Retinal pigment epithelial cell (primary cell): ENCODE measurements around the gene SIAH2.

Experiments used
- DNase-seq: peaks from one replicate; pipeline ENCODE4 v3.0.0-alpha.2; 2010; ENCODE audit warnings: low read depth
- H3K4me3 ChIP-seq: 2 replicates; pipeline ENCODE4 v1.5.1; 2011; ENCODE audit warnings: mild to moderate bottlenecking, low read length, control low read depth, moderate library complexity
- CTCF ChIP-seq: conservative IDR thresholded peaks from 2 replicates; pipeline ENCODE4 v1.5.1; 2011; ENCODE audit warnings: low read depth, low read length, control low read depth, inconsistent platforms

The SIAH2 gene, protein sequence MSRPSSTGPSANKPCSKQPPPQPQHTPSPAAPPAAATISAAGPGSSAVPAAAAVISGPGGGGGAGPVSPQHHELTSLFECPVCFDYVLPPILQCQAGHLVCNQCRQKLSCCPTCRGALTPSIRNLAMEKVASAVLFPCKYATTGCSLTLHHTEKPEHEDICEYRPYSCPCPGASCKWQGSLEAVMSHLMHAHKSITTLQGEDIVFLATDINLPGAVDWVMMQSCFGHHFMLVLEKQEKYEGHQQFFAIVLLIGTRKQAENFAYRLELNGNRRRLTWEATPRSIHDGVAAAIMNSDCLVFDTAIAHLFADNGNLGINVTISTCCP

DNA sequence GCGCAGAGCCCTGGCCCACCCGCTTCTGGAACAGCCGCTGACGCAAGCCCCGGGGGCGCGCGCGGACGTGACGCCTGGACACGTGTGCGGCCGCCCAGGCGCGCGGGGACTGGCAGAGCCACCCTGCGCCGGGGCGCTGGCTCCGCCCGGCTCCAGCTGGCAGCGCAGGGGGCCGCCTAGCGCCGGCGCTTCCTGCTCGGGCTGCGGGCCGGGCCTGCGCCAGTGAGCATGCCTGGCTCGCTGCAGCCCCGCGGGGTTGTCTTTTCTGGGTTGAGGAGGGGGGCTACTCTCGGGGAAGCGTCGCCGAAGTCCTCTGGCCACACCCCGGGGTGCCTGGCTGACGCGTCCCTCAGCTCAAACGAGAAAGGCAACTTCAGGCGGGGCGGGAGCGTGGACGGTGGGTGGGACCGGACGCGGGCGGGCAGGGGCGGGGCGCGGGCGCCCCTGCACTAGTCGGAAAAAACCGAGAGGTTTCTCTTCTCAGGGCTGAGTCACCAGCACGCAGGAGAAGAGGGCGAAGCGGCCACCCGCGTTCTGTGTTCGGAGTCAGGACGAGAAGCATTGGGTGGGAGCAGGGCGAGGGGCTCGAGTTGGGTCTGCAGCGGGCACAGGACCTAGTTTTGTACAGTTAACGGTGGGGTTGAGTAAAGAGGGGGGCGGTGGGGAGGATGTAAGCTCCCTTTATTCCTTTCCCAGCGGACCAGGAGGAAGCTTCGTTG lies at the start of gene SIAH2:
TSS of gene SIAH2 (minus strand) at position 48 of the 719 bp plus-strand sequence. CDS start 320 bp downstream, outside the sequence.
- TF ChIP-seq CTCF, result no peak
- peak; percentile 82 for DNase-seq
- H3K4me3 ChIP-seq, result peak within 1 kb of the TSS; percentile 69

DNA sequence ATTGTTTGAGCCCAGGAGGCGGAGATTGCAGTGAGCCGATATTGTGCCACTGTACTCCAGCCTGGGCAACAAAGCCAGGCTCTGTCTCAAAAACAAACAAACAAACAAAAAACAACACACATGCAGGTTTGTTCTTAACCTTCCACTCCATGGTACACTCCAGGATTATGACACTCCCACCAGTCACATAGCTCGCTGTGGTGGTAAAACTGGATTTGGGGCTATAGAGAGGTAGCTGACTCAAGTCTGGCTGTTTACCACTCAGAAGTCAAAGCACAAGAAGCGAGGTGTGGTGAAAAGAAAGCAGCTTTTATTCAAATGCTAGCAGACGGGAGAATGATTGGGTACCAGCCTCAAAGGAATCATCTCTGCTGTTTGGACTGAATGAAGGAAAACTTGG lies 49.0 kb upstream of the SIAH2 start:
- no peak for DNase-seq
- H3K4me3 ChIP-seq, result no peak overlapping the region
- TF ChIP-seq CTCF, result no peak

DNA sequence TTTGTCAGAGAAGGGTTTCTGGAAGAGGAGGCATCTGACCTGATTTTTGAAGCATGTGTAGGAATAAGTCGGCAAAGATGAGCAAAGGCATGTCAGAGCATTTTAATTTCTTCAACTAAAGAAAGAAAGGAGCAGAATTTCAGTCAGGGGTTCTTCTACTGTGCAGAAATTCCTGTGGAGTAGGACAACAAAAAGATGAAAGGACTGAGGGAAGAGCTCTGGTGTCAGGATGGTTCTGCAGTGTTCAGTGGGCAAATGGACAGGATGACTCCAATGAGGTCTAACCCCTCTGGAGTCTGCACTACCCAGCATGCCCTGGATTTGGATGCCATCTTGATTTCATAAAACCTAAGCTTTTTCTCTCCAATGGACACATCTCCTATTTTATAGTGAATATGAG lies 47.7 kb upstream of the SIAH2 start:
- DNase-seq, result no peak
- H3K4me3 ChIP-seq, result no peak overlapping the region
- no peak for TF ChIP-seq CTCF

- no peak for DNase-seq
- TF ChIP-seq CTCF, result no peak
- H3K4me3 ChIP-seq, result no peak overlapping the region
These were observed 43.3 kb upstream of the SIAH2 start for GRCh38 chr3:150806185-150806835.

GRCh38 chr3:150805354-150805753 lies 42.4 kb upstream of the SIAH2 start:
- H3K4me3 ChIP-seq, result no peak overlapping the region
- no peak for TF ChIP-seq CTCF
- DNase-seq, result no peak

DNA sequence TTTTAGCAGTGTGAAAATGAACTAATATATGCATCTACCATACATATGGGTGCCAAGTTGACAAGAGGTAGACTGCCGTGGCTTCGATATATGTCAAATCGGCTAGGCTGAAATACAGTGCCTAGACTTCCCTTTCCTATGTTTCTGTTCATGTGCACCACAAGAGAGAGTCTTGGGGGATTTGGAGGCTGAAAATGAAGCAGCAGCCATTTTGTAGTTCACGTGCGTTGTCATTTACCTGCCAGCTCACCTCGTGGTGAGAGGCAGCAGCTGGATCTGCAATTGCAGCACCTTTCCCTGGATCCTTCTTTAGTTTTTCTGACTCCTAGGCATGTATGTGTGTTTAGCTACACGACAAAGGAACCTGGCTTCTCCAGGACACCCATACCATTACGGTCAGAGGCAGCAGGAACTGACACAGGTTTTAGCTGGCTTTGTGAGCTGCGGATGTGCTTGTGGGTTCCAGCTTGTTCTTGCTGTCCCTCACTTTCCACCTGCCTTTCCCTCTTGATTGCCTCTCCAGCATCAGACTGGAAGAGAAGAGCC lies 40.5 kb upstream of the SIAH2 start:
- TF ChIP-seq CTCF, result no peak
- DNase-seq, result no peak
- H3K4me3 ChIP-seq, result no peak overlapping the region
